Amniotic epithelial cell (primary cell): ENCODE measurements around the gene CPXM1.
A peak's percentile ranks its signal among the peaks of the same experiment; 100 is the strongest.
"Not testable (repeated sequence)": the region's sequence is repeated elsewhere in the genome, so short reads cannot be mapped to it uniquely, and the experiment has no call there.

Source experiments
- DNase-seq: peaks from one replicate; pipeline ENCODE4 v3.0.0-alpha.2; 2010; ENCODE audit warnings: low read depth

Gene CPXM1

GRCh38 chr20:2820896-2821869 is 20.8 kb upstream of the CPXM1 start:
- no peak for DNase-seq

DNA sequence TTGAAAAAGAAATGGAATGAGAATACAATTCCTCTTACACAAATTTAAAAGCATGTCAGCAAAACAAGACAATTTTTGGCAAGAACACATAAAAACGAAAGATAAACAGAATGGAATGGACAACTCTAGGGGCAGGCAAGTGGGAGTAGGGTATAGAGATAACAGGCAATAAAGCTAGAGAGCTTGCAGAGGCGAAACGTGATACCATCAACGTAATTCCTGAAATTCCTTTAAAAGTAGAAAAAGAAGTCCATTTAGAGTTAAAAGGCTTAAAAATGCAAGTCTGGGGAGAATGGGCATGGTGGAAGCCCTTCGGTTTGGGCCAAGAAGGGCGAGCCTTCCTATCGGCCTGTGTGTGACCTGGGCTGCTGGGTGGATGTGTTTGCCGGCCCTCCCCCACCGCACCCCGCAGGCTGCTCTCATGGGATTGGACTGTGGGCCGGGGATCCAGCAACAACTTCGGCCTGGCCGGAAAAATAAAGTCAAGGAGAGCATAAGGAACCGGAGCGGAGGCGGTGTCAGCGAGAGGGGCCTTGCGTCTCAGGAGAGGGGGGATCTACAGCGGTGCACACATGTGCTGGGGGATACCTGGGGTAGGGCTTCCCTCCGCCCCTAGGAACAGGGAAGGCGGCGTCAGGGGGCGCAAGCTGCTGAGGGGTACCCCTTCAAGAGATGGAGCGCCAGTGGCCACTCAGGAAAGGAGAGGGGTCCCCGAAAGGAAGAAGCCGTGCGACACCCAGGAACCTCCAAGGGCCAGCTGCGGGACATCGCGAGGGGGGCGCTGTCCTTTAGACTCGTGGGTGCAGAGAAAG is 19.9 kb upstream of the CPXM1 start:
- DNase-seq: peak; percentile 90

DNA sequence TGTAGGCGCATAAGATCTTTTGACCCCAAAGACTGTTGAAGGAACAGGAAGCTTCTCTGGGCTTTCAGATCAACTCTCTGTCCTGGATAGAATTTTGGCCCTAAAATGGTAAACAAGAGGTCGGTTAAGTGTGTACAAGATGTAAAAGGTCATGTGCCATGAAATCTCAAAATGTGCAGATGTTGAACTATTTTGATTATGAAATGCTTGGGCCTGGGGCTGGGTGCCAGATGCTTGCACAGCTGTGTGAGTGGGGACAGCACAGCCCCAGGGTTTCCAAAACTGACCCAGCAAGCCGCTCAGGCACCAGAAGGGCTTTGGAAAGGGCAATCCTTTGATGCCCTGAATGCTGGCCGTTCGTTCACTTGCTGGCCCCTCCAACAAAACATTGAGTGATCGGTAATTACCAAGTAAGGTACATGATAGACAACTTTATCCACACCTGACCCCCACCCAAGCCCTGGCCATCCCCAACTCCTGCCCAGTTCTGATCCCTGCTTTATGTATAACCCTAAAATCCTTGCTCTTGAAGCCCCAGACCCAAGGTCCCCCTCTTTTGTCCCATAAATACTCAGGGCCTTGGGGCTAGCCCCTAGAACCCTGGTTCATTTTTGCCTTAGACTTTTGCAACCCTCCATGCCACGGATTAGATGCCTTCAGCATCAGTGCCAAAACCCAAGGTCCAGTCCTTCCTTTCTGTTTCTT is 17.6 kb upstream of the CPXM1 start:
- no peak for DNase-seq

DNA sequence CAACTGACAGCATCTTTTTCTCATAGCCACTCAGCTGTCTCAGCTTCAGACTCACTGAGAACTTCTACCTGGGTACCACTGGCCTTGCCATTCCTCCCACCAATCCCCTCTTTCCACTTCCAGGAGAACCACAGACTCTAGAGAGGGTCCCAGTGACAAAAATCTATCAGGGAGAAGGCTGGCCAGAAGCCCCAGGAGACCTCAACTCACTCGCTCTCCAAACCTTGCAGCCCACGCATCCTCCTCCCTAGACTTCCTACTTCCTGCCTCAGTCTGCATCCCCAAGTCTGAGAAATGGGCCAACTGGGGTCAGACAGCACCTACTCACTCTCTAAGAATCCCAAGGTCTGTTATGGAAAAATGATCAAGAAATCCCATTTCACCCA is 16.9 kb upstream of the CPXM1 start:
- no peak for DNase-seq

DNA sequence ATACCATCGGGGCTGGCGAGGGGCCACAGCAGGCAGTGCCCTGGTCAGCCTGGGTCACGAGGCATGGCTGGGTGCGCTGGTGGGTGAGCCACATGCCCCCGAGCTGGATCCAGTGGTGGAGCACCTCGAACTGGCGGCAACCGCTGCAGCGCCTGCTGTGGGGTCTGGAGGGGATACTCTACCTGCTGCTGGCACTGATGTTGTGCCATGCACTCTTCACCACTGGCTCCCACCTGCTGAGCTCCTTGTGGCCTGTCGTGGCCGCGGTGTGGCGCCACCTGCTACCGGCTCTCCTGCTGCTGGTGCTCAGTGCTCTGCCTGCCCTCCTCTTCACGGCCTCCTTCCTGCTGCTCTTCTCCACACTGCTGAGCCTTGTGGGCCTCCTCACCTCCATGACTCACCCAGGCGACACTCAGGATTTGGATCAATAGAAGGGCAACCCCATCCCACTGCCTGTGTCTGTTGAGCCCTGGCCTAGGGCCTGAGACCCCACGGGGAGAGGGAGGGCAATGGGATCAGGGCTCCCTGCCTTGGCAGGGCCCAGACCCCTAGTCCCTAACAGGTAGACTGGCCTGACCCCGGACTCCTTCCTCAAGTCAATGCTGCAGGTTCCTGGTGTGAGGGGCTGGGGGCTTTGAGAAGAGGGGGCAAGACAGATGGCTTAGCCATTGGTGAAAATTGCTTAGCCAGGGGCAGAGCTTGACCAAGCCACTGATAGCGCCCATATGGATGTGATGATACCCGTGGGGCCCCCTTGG is 16.3 kb upstream of the CPXM1 start:
- DNase-seq: no peak

GRCh38 chr20:2816030-2816582 is 15.7 kb upstream of the CPXM1 start, which contains the start of gene TMEM239:
TSS of gene TMEM239 (plus strand) at chr20:2816364. CDS start at chr20:2816555, 191 bp downstream.
- no peak for DNase-seq

DNA sequence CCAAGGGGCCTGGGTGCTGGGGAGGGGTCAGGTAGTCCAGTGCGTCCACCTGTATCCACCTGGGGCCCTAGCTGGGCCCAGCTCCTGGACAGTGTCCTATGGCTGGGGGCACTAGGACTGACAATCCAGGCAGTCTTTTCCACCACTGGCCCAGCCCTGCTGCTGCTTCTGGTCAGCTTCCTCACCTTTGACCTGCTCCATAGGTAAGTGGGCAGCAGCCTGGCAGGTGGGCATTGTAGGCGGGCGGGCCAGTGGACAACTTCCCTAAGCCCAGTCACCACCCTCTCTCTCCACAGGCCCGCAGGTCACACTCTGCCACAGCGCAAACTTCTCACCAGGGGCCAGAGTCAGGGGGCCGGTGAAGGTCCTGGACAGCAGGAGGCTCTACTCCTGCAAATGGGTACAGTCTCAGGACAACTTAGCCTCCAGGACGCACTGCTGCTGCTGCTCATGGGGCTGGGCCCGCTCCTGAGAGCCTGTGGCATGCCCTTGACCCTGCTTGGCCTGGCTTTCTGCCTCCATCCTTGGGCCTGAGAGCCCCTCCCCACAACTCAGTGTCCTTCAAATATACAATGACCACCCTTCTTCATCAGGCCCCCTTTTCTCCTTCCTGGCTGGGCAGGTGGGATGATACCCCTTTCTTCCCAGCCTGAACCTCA is 14.9 kb upstream of the CPXM1 start:
- no peak for DNase-seq

- peak; percentile 97 for DNase-seq
These were observed 14.2 kb upstream of the CPXM1 start, which contains the start of gene C20orf141 for GRCh38 chr20:2814587-2815051. TSS of gene C20orf141 (plus strand) at chr20:2814987. CDS start at chr20:2815185, 198 bp downstream.

GRCh38 chr20:2814076-2814475 is 13.6 kb upstream of the CPXM1 start:
- DNase-seq: no peak

DNA sequence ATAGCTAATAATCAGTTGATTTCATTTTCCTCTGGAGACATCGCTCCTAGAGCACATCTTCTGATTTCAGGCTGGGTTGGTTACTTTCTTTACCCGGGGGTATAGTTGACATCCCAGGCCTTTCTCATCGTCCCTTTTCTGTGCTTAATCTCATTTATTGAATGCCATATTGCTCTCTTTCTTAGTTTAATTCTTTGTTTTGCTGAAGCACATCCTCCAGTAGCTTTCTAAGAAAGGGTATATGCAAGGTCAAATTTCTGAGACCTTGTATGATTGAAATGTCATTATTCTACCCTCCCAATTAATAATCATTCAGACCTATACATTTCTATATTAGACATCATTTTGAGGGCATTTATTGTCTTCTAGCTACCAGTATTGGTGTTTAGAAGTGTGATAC is 11.8 kb upstream of the CPXM1 start:
- no peak for DNase-seq

DNA sequence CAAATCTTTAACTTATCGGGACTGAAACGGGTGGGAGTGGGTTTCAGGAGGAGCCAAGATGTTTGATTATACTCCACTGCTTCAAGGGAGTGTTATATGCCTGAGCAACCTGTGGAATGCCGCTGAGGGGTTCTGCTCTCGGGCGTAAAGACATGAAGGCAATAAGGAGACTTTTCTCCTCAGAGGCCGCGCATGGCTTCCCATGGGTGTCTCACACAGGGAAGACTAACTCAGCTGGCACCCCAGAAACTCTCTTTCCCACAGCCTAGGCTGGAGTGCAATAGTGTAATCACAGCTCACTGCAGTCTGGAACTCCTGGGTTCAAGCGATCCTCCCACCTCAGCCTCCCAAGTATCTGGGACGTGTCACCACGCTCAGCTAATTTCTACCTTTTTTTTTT is 9.3 kb upstream of the CPXM1 start:
- no peak for DNase-seq

DNA sequence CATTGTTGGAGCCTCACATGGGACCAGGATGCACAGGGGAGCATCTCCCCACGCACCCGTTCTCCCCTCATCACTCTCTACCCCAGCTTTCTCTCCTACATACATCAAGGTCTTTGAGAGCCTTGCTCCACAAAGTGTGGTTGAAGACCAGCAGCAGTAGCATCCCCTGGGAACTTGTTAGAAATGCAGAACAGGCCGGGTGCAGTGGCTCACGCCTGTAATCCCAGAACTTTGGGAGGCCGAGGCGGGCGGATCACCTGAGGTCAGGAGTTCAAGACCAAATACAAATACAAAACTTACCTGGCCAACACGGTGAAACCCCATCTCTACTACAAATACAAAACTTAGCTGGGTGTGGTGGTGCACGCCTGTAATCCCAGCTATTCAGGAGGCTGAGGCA is 7.5 kb upstream of the CPXM1 start:
- not testable (repeated sequence) for DNase-seq

- no peak for DNase-seq
These were observed 6.6 kb upstream of the CPXM1 start for GRCh38 chr20:2807019-2807418.

DNA sequence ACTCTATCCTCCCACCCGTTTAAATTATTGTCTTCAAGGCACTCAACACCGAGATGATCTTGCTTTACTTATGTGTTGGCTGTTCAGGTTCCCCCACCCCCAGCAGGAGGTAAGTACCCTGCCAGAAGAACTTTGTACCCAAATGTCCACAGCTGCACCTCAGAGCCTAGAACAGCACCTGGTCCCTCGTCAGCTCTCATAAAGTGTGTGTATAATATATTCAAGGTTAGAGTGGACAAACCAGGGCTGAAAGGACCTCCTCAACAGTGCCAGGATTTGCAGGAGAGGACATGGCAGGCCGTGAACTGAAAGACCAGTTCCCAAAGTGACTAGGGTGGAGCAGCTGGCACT is 5.9 kb upstream of the CPXM1 start:
- no peak for DNase-seq

DNA sequence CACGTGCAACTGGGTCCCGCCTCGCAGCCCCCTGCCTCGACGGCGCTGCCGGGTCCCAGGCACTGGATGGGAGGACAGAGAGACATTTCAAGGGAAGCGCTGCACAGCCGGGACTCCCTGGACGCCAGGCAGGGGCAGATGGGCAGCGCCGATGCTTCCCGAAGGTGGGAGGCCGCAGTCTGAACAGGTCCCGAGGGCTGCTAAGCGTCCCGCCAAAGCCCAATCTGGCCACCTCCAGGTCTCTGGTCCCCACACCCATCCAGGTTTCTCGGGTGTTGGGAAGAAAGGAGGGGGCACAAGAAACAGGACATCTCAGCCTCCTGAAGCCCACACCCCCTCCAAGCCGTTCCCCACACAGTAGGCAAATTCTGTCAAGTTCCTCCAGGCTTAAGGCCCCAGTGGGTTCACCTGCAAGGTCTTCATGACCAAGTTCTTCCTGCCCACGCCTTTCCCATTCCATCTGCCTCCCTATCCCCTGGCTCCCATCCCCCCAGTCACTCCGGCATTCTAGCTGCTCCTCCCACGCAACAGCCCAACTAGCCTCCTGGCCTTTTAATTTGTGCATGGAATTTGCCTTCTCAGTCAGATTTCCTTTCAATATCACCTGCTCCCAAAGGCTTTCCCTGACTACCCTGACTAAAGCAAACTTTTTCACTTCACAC is 5.4 kb upstream of the CPXM1 start:
- DNase-seq: no peak

DNA sequence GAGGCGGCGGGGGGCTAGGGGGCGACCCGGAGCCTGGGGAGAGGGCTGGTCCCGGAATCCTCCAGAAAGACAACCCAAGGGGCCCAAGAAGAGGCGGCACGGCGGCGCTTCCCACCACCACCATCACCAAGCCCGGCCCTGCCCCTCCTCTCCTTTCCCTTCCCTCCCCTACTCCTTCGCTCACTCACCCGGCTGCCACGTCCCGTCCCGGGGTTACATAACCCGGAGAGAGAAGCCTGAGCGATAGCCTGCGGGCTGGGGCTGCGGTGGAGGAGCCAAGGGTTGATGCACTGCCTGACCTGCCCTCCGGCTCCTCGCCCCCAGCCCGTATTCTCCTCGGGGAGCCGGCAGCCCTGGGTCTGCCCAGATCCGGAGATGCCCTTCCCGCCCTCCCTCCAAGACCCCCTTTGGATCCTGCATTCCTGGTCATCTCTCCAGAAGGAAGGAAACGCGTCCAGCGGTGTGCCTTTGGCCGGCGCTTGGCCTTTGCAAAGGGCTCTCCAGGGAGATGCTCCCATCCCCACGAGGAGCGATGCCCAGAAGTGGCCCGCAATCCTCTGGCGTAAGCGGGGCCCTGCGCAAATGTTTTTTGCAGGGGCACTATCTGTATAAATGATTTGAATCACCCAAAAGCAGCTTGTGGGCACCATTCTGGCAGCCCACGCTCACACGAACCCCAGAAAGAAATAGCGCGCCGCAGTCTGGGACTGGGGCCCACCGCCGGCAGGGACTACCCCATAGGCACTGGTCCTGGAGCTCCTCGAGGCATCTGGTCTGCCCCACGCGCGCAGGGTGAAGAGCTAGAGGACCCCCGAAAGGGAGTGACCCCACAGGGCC is 4.6 kb upstream of the CPXM1 start:
- DNase-seq: peak; percentile 47

DNA sequence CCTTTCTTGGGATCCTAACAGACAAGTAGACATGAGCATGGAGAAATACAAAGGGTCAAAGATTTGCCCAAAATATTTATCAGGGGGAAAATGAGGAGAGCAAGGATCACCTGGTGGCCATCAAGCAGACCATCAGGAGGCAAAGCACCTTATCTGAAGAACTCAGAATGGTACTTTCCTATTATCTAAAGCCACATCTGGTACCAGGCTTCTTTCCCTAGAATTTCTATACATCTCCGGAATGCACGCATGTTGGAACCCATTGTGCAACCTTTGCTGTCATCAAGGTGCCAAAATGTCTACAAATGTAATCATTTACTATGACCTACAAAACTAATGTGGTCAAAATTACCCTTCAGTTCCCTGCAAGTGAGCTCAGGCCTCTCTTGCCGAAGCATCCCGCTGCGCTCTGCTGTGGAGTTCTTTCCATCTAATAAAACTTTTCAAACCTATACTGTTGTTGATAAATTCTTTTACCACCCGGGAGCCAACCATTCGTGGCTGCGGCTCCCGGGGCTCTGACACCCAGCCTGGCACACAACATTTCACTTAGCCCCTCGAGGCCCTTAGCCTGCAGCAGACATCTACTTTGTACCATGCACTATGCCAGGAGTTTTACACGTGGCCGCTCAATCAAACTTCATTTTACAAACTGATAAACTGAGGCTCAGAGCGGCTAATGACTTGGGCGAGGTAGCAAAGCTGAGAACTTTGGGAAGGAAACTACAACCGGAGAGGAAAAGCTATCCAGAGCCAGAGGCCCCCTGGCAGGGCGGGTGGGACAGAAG is 3.8 kb upstream of the CPXM1 start:
- no peak for DNase-seq

DNA sequence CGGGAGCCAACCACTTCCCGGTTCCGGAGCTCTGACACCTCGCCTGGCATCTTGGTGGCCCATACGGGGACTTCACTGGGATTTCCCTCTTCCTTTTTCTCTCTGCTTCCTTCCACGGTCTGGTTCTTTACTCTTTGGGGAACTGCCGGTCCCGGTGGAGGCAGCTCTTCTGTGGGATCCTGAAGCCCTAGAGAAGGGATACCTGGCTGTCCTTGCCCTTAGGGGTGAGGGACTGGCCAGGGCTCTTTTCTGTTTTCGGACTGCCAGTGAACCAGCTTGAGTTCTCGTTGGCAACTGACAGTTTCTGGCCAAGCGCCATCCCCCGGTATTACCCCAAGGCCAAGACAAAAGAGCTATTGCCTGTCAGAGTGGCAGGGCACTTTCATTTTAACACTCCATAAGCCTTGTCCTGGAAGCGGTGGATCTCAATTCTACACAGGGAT is 880 bp upstream of the CPXM1 start:
- no peak for DNase-seq
